ENCODE measurements around the gene THPO. TPM values are rescaled to one million over a fixed set of nuclear protein-coding genes. Genes with fewer than 3 reads are reported as not detected.

Gene THPO
- total RNA-seq, 2 donors from 2014 or later = 1.4 to 1.7 TPM

- WGBS, 2 experiments (ENCODE audit: insufficient coverage in 1 of 2, insufficient read length in 1 of 2) = 94 to 96% methylated on average over 14 to 15 of the region's 15 CpGs
- Histone ChIP-seq H3K27me3 (ENCODE audit: control insufficient read depth, insufficient read depth, low read length, poor library complexity, severe bottlenecking) (no peaks in the 10 kb centered on the region), H3K36me3 (ENCODE audit: control insufficient read depth, insufficient read depth, low read length) (peaks cover 51% of the 10 kb centered on the region), H3K4me1 (ENCODE audit: control insufficient read depth, insufficient read depth, low read length) (peaks cover 12% of the 10 kb centered on the region), H3K4me3 (ENCODE audit: low read length) (no peak overlapping the region), H3K27ac (ENCODE audit: low read depth, low read length) (no peak overlapping the region), H3K9me3 (ENCODE audit: control insufficient read depth, low read length) (no peaks in the 10 kb centered on the region), H3K9ac (ENCODE audit: extremely low read depth, low read length, poor library complexity, severe bottlenecking) (no peak overlapping the region)
- H3K9me3 Mint-ChIP-seq = no peaks in the 10 kb centered on the region
- H3K27me3 Mint-ChIP-seq (ENCODE audit: insufficient read depth) = no peaks in the 10 kb centered on the region
- H3K36me3 Mint-ChIP-seq (ENCODE audit: low read depth) = peaks cover 40% of the 10 kb centered on the region
- peak overlapping the region; percentile 14 for H3K4me3 Mint-ChIP-seq
- peaks cover 30% of the 10 kb centered on the region for H3K4me1 Mint-ChIP-seq
- DNase-seq = peak; percentile 44
- H3K27ac Mint-ChIP-seq = peak overlapping the region; percentile 84
- TF ChIP-seq CTCF (conservative IDR thresholded peaks at IDR 0.05) = no peak
Measured at GRCh38 chr3:184352149-184352785, 25.7 kb downstream of the THPO start.

- DNase-seq = no peak
- no peaks in the 10 kb centered on the region for H3K9me3 ChIP-seq (ENCODE audit: control insufficient read depth, low read length)
- 73 to 90% methylated on average over 5 to 9 of the region's 9 CpGs for WGBS, 2 experiments (ENCODE audit: insufficient coverage in 1 of 2, insufficient read length in 1 of 2)
- Mint-ChIP-seq H3K27ac (peak overlapping the region; percentile 84), H3K27me3 (ENCODE audit: insufficient read depth) (no peaks in the 10 kb centered on the region), H3K9me3 (no peaks in the 10 kb centered on the region), H3K36me3 (ENCODE audit: low read depth) (peaks cover 41% of the 10 kb centered on the region), H3K4me3 (peak overlapping the region; percentile 14), H3K4me1 (peaks cover 30% of the 10 kb centered on the region)
- H3K27ac ChIP-seq (ENCODE audit: low read depth, low read length) = peak overlapping the region; percentile 3
- no peak overlapping the region for H3K9ac ChIP-seq (ENCODE audit: extremely low read depth, low read length, poor library complexity, severe bottlenecking)
- no peak for TF ChIP-seq CTCF (conservative IDR thresholded peaks at IDR 0.05)
- H3K4me3 ChIP-seq (ENCODE audit: low read length) = no peak overlapping the region
- peaks cover 51% of the 10 kb centered on the region for H3K36me3 ChIP-seq (ENCODE audit: control insufficient read depth, insufficient read depth, low read length)
- peaks cover 12% of the 10 kb centered on the region for H3K4me1 ChIP-seq (ENCODE audit: control insufficient read depth, insufficient read depth, low read length)
- H3K27me3 ChIP-seq (ENCODE audit: control insufficient read depth, insufficient read depth, low read length, poor library complexity, severe bottlenecking) = no peaks in the 10 kb centered on the region
Measured at GRCh38 chr3:184351511-184352148, 26.4 kb downstream of the THPO start.

- TF ChIP-seq CTCF (conservative IDR thresholded peaks at IDR 0.05) = no peak
- no peak overlapping the region for H3K9ac ChIP-seq (ENCODE audit: extremely low read depth, low read length, poor library complexity, severe bottlenecking)
- no peaks in the 10 kb centered on the region for H3K9me3 Mint-ChIP-seq
- no peak for DNase-seq
- H3K27ac ChIP-seq (ENCODE audit: low read depth, low read length) = no peak overlapping the region
- no peaks in the 10 kb centered on the region for H3K27me3 Mint-ChIP-seq (ENCODE audit: insufficient read depth)
- H3K4me3 Mint-ChIP-seq = no peak overlapping the region
- H3K4me1 Mint-ChIP-seq = peaks cover 33% of the 10 kb centered on the region
- no peak overlapping the region for H3K4me3 ChIP-seq (ENCODE audit: low read length)
- no peaks in the 10 kb centered on the region for H3K9me3 ChIP-seq (ENCODE audit: control insufficient read depth, low read length)
- no peaks in the 10 kb centered on the region for H3K27me3 ChIP-seq (ENCODE audit: control insufficient read depth, insufficient read depth, low read length, poor library complexity, severe bottlenecking)
- H3K4me1 ChIP-seq (ENCODE audit: control insufficient read depth, insufficient read depth, low read length) = peaks cover 12% of the 10 kb centered on the region
- WGBS, 2 experiments (ENCODE audit: insufficient coverage in 1 of 2, insufficient read length in 1 of 2) = 90 to 96% methylated on average over 6 of the region's 6 CpGs
- H3K36me3 Mint-ChIP-seq (ENCODE audit: low read depth) = peaks cover 38% of the 10 kb centered on the region
- no peak overlapping the region for H3K27ac Mint-ChIP-seq
- H3K36me3 ChIP-seq (ENCODE audit: control insufficient read depth, insufficient read depth, low read length) = peaks cover 47% of the 10 kb centered on the region
Measured at GRCh38 chr3:184350618-184351017, 27.4 kb downstream of the THPO start.
